HG03354 (cell line): ENCODE measurements around the gene ALX3.

Experiments used
- ATAC-seq: cut with Tn5 transposase; IDR thresholded peaks from one replicate; pipeline ENCODE4 v1.9.1; 2021; ENCODE audit warnings: mild to moderate bottlenecking; ENCODE audit not compliant: unreplicated experiment, poor library complexity, severe bottlenecking

Gene ALX3

DNA sequence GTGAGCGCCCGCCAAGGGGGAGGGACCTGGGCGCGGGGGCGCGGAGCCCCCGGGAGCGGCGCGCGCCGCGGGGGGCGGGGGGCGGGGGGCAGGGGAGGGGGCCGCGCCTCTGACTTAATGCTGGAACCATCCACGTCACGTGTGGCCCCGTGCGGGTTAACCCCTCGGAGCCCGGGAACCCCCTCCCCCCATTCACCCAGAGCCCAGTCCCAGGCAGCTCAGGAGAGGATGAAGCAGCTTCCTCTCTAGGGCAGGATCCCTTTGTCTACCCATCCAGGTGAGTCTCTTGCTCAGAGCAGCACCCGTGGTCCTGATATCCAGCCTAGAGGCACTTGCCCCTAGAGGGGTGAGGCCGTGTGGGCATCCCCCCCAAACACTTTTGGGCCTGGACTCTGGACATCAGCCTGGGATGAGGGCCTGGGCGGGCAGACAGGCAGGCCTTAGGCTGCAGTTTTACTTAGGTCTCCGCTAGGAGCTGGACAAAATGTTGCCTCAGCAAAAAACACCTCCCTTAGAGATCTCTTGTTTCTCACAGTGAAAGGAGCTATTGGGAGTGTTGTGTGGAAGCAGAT lies at the start of gene ALX3:
Gene ALX3 (minus strand): TSS at position 2 of the 572 bp plus-strand sequence. CDS start 60 bp downstream, outside the sequence.
- no peak for ATAC-seq

- ATAC-seq, result no peak
Measured at GRCh38 chr1:110119843-110120242, 49.4 kb upstream of the ALX3 start.

- no peak for ATAC-seq
Measured at GRCh38 chr1:110118636-110119396, 48.3 kb upstream of the ALX3 start.

DNA sequence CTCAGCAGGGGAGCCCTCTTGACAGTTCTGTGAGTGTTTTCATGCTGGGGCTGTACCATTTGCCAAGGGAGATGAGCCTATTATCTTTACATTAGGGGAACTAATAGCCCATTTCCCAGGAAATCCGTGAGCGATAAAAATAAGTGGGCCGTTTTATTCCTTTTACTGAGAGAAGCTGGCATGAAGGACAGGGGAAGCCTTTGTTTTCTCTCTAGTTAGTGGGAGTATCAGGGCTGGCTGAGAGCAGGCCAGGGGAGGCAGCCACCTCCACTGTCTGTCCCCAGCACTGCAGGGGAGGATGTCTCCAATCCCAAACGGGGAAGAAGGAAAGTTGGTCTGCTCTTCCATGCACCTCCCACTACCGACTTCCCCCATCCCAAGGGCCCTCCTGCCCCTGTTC lies 44.3 kb upstream of the ALX3 start:
- ATAC-seq, result no peak

DNA sequence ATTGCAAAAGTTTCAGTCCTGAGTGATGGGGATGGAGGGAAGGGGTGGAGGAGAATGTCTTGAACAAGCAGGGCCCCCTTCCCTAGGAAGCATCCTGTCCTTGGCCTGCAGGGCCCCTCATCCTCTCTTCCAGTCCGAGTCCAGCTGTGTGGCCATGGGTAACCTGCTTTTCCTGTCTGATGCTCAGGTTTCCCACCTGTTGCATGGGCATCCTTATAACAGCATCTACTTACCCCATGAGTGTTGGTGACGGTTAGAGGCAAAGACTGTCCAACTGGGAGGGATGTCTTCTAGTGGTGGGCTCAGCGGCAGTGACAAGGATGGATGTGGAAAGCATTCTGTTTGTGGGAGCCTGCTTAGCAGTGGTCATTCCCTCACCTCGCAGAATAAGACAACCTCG lies 43.7 kb upstream of the ALX3 start:
- no peak for ATAC-seq

DNA sequence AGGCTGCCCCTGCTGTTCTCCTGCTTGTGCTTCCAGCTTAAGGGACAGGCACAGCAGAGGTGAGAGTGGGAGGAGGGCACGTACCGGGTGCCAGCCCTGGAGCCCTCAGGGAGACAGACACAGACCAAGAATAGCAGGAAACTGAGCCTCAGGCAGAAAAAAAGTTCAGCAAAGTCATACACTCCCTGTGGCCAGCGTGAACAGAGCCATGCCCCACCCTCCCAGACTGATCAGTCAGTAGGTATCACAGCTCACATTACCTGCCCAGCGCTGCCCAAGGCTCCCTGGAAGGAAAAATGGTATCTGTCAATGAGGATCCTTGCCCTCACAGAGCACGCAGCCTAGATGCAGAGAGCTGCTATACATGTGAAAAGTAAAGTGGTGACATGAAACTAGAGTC lies 43.1 kb upstream of the ALX3 start:
- ATAC-seq, result no peak

DNA sequence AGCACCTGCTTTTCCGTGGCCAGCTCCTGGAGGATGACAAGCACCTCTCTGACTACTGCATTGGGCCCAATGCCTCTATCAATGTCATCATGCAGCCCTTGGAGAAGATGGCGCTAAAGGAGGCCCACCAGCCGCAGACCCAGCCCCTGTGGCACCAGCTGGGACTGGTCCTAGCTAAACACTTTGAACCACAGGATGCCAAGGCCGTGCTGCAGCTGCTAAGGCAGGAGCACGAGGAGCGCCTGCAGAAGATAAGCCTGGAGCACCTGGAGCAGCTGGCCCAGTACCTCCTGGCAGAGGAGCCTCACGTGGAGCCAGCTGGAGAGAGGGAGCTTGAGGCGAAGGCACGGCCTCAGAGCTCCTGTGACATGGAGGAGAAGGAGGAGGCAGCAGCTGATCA lies 42.2 kb upstream of the ALX3 start:
- no peak for ATAC-seq

DNA sequence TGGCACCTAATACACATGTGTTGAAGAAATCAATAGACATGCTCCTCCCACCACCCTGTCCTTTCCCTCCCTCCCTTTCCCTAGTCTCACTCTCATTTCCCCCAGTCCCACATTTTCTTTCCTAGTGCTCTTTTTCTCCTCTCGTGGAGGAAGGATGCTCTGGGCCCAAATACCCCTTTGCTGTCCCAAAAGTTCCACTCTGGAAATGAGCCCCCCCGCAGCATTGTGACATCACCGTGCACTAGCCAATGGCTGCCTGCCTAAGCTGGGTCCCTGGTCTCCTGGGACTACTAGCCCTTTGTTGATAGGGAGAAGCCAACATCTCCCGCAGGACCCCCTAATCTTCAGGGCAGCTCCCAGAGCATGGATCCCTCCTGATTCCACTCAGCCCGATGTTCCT lies 41.7 kb upstream of the ALX3 start, which contains the start of gene UBL4B:
Gene UBL4B (plus strand): TSS at position 301 of the 400 bp plus-strand sequence. CDS start 92 bp downstream, at position 393.
- no peak for ATAC-seq

DNA sequence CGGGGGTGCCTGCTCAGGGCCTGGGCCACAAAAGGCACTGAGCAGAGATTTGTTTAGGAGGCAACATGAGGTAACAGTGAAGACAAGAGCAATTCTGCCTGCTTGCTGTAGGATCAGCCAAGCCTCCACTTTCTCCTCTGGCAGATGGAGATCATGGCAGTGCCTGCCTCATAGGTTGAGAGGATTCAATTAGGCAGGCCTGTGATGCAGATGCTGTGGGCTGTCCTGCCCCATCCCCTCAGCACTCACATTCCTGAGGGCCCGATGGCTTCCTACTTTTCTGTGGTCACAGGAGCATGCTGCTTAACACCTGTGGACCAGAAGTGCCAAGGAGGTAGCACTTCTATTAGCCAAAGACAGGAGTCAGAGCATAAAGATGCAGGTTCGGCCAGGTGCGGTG lies 40.6 kb upstream of the ALX3 start:
- ATAC-seq, result no peak

DNA sequence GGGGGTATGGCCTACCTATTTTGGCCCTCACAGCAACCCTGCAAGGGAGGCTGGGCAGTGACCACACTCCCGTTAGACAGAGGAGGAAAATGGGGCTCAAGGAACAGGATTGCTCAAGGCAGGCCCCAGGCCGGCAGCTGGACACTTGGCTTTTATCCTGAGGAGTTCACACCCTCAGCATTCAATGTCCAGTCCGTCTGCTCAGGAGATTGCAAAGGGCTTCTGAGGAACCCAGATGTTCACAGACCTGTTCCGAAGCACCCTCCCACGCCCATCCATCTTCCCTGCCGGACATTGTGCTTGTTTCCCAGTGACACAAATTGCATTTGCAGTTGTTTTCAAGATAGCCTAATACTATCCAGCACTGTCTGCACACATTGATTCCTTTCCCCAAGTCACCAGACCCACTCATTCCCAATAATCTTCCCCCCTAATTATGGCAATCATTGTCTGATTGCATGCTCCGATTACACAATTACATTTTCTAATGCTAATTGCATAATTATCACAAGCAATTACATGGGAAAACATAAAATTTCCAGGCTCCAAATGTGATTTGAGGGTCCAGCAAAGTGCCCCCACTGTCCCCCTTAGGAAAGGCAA lies 37.5 kb upstream of the ALX3 start:
- ATAC-seq, result no peak

GRCh38 chr1:110106013-110106941 lies 35.8 kb upstream of the ALX3 start:
- no peak for ATAC-seq

GRCh38 chr1:110102081-110102480 lies 31.6 kb upstream of the ALX3 start:
- no peak for ATAC-seq

GRCh38 chr1:110100335-110100734 lies 29.9 kb upstream of the ALX3 start:
- no peak for ATAC-seq

GRCh38 chr1:110098222-110099026 lies 28.0 kb upstream of the ALX3 start:
- ATAC-seq, result no peak

- ATAC-seq, result no peak
Measured at GRCh38 chr1:110097507-110098221, 27.2 kb upstream of the ALX3 start.

DNA sequence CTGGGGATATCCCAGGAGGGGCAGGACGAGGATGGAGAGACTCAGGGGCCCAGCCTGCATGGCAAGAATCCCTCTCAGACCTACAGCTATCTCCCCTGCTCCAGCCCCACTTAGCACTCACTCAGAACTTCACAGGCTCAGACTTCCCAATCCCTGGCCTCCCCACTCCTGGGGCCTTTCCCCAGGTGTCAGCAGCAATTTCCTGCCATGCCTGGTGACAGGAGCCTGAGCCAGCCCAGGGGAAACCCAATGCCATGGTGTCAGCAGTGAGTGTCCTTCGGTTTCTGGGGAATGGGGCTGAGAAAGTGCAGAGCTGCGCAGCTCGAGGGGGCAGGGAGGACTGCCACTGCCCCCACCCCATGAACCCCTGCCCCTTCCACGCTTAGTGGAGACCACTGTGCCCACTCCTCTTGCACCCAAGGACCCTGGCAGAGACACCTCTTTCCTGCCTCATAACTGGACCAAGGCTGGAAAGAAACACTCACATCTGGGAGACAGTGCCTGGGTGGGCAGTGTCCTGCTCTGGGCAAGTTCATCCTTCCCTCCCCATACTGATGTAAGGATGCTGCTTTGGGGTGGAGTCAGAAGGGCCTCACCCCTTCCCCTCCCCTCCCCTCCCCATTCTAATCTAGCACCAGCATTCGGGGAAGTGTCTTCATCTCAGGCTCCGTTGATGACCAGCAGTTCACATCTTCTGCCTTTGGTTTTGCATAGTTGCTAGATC lies 24.6 kb upstream of the ALX3 start:
- ATAC-seq, result no peak

GRCh38 chr1:110092991-110093390 lies 22.5 kb upstream of the ALX3 start:
- ATAC-seq, result no peak

DNA sequence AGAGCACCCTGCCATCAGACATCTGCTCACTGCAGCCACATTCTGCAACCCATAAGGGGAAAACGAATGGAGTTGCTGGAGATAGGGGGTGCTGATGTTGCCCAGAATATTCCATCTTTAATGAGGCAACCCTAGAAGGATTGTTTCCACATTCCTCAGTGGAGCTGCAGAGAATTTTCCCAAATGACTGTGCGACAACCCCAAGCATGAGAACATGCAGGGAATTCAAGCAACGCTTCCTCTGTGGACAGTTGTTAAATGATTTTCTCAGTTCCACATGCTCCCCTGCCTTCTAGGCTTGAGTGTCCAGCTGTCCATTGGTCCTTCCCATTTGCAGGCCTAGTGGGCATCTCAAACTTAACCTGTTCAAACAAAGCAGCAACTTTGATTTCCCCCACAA lies 21.3 kb upstream of the ALX3 start:
- ATAC-seq, result no peak
